Liver (tissue), 9 donors: ENCODE measurements around the gene C1orf94. TPM values are rescaled to one million over a fixed set of nuclear protein-coding genes. Genes with fewer than 3 reads are reported as not detected.

ENCODE experiments used
- DNase-seq: peaks from one replicate; pipeline ENCODE4 v3.0.0-alpha.2; 2017; ENCODE audit warnings: low spot score
- H3K27ac ChIP-seq, 2 donors: one replicate each; pipeline ENCODE4 v1.7.0; 2013; ENCODE audit warnings: inconsistent platforms in 2 of 2, low read length in 2 of 2, control low read depth in 1 of 2, low read depth in 1 of 2, mild to moderate bottlenecking in 1 of 2
- H3K27me3 ChIP-seq, 4 donors: one replicate each; pipeline versions ENCODE4 v1.6.1 to v1.7.0; 2013; ENCODE audit warnings: low read length in 3 of 4, inconsistent platforms in 1 of 4, mild to moderate bottlenecking in 1 of 4, moderate library complexity in 1 of 4; ENCODE audit not compliant: control insufficient read depth in 4 of 4, insufficient read depth in 4 of 4
- H3K36me3 ChIP-seq, 4 donors: one replicate each; pipeline versions ENCODE4 v1.6.1 to v1.7.0; 2013; ENCODE audit warnings: low read length in 3 of 4, mild to moderate bottlenecking in 3 of 4, low read depth in 1 of 4, moderate library complexity in 1 of 4; ENCODE audit not compliant: control insufficient read depth in 4 of 4, insufficient read depth in 3 of 4
- H3K4me1 ChIP-seq, 4 donors: one replicate each; pipeline versions ENCODE4 v1.6.1 to v1.7.0; 2013; ENCODE audit warnings: low read length in 3 of 4, mild to moderate bottlenecking in 3 of 4, moderate library complexity in 1 of 4; ENCODE audit not compliant: control insufficient read depth in 4 of 4, insufficient read depth in 4 of 4
- H3K4me3 ChIP-seq, 3 donors: one replicate each; pipeline versions ENCODE4 v1.6.1 to v1.7.0; 2013; ENCODE audit warnings: low read length in 3 of 3, control low read depth in 1 of 3, low read depth in 1 of 3, mild to moderate bottlenecking in 1 of 3
- H3K9ac ChIP-seq, 2 donors: one replicate each; pipeline ENCODE4 v1.7.0; 2013; ENCODE audit warnings: low read length in 2 of 2, mild to moderate bottlenecking in 2 of 2, moderate library complexity in 2 of 2, control low read depth in 1 of 2, low read depth in 1 of 2
- H3K9me3 ChIP-seq, 4 donors: one replicate each; pipeline versions ENCODE4 v1.6.1 to v1.7.0; 2013; ENCODE audit warnings: low read length in 3 of 4; ENCODE audit not compliant: control insufficient read depth in 4 of 4
- CTCF ChIP-seq: fragments of 150-350 bp; IDR thresholded peaks from 2 replicates; pipeline ENCODE4 v1.5.1; 2017; ENCODE audit warnings: improper control_type of control experiment, low read depth, low read length; ENCODE audit not compliant: missing input control
- EGR1 ChIP-seq, 2 donors: IDR thresholded peaks; 2 replicates each; pipeline ENCODE4 v1.6.1; 2016 to 2018; ENCODE audit warnings: antibody characterized with exemption in 2 of 2, low read depth in 2 of 2
- FOXA1 ChIP-seq: IDR thresholded peaks from 2 replicates; pipeline ENCODE4 v1.6.1; 2016; ENCODE audit warnings: antibody characterized with exemption
- FOXA2 ChIP-seq: IDR thresholded peaks from 2 replicates; pipeline ENCODE4 v1.6.1; 2016; ENCODE audit warnings: antibody characterized with exemption
- GABPA ChIP-seq, 2 donors: IDR thresholded peaks in 1 of 2; conservative IDR thresholded peaks in 1 of 2; 2 replicates each; pipeline ENCODE4 v1.6.1; 2016; ENCODE audit warnings: antibody characterized with exemption in 2 of 2, mild to moderate bottlenecking in 1 of 2, moderate library complexity in 1 of 2
- HNF4A ChIP-seq, 2 donors: conservative IDR thresholded peaks; 2 replicates each; pipeline ENCODE4 v1.6.1; 2016; ENCODE audit warnings: antibody characterized with exemption in 2 of 2, mild to moderate bottlenecking in 2 of 2
- HNF4G ChIP-seq: IDR thresholded peaks from 2 replicates; pipeline ENCODE4 v1.6.1; 2016; ENCODE audit warnings: antibody characterized with exemption
- JUND ChIP-seq, 2 donors: IDR thresholded peaks; 2 replicates each; pipeline ENCODE4 v1.6.1; 2016; ENCODE audit warnings: antibody characterized with exemption in 2 of 2
- MAX ChIP-seq: IDR thresholded peaks from 2 replicates; pipeline ENCODE4 v1.6.1; 2016; ENCODE audit warnings: antibody characterized with exemption
- NR2F2 ChIP-seq: IDR thresholded peaks from 2 replicates; pipeline ENCODE4 v1.6.1; 2016; ENCODE audit warnings: antibody characterized with exemption
- RAD21 ChIP-seq, 2 donors: IDR thresholded peaks; 2 replicates each; pipeline ENCODE4 v1.6.1; 2016; ENCODE audit warnings: antibody characterized with exemption in 2 of 2, mild to moderate bottlenecking in 2 of 2
- REST ChIP-seq: IDR thresholded peaks from 2 replicates; pipeline ENCODE4 v1.6.1; 2016; ENCODE audit warnings: antibody characterized with exemption, mild to moderate bottlenecking
- RXRA ChIP-seq, 2 donors: IDR thresholded peaks; 2 replicates each; pipeline ENCODE4 v1.6.1; 2017 to 2018; ENCODE audit warnings: antibody characterized with exemption in 2 of 2, mild to moderate bottlenecking in 1 of 2
- SP1 ChIP-seq: IDR thresholded peaks from 2 replicates; pipeline ENCODE4 v1.6.1; 2018; ENCODE audit warnings: antibody characterized with exemption, mild to moderate bottlenecking
- TAF1 ChIP-seq: conservative IDR thresholded peaks from 2 replicates; pipeline ENCODE4 v1.6.1; 2016; ENCODE audit warnings: antibody characterized with exemption, mild to moderate bottlenecking
- YY1 ChIP-seq: IDR thresholded peaks from 2 replicates; pipeline ENCODE4 v1.6.1; 2016; ENCODE audit warnings: antibody characterized with exemption, mild to moderate bottlenecking
- ZBTB33 ChIP-seq: IDR thresholded peaks from 2 replicates; pipeline ENCODE4 v1.6.1; 2016; ENCODE audit warnings: antibody characterized with exemption
- WGBS: extraction: QIAGEN DNeasy Blood & Tissue Kit; methylation state at CpG from one replicate; pipeline ENCODE4 v1.1.7; 2013; 5-methylcytosine and 5-hydroxymethylcytosine counted together
- polyA plus RNA-seq, 2 donors: library from polyadenylated mRNA; stranded (reverse) in 1 of 2; unstranded in 1 of 2; fragments of 200-250 nt in 1 of 2; fragments of >200 nt in 1 of 2; fragmentation: Nextera tagmentation in 1 of 2; extraction: Ambion mirVana in 1 of 2; gene quantifications; one replicate each; pipeline versions ENCODE4 v1.2.1 to v1.2.3, GENCODE V29; 2013 to 2015
- total RNA-seq, 2 donors: library from RNA; depleted of rRNA; stranded (reverse); fragments of >200 nt; gene quantifications; one replicate each; pipeline ENCODE4 v1.2.3, GENCODE V29; 2014
- TF ChIP-seq, protein P1 (sequence below): IDR thresholded peaks from 2 replicates; pipeline ENCODE4 v1.6.1; 2016; ENCODE audit warnings: antibody characterized with exemption
- donor health status: healthy.
- donor health status: healthy.
- donor health status: healthy.
- donor health status: healthy.
- donor health status: healthy.

C1orf94 gene
- total and polyA plus RNA-seq, 4 donors, result not detected

GRCh38 chr1:34127006-34128000, 49.4 kb upstream of the C1orf94 start:
- Histone ChIP-seq H3K36me3 (no peaks in the 10 kb centered on the region), H3K9me3 (no peaks in the 10 kb centered on the region), H3K4me1 (no peaks in the 10 kb centered on the region), H3K27me3 (peaks cover 0 to 4% (median under 1%) of the 10 kb centered on the region in 4 donors), H3K9ac (no peak overlapping the region), H3K27ac (no peak overlapping the region), H3K4me3 (no peak overlapping the region)
- WGBS, result 74% methylated on average over 15 of the region's 15 CpGs
- DNase-seq, result no peak
- no peak for TF ChIP-seq ZBTB33
- no peak for TF ChIP-seq HNF4A (conservative IDR thresholded peaks at IDR 0.05)
- no peak for TF ChIP-seq YY1
- no peak for TF ChIP-seq FOXA2
- no peak for TF ChIP-seq JUND (IDR thresholded peaks at IDR 0.05)
- no peak for TF ChIP-seq RXRA (IDR thresholded peaks at IDR 0.05)
- no peak for TF ChIP-seq TAF1
- TF ChIP-seq CTCF, result no peak
- TF ChIP-seq, protein P1, sequence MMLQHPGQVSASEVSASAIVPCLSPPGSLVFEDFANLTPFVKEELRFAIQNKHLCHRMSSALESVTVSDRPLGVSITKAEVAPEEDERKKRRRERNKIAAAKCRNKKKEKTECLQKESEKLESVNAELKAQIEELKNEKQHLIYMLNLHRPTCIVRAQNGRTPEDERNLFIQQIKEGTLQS, result no peak
- no peak for TF ChIP-seq GABPA (IDR thresholded peaks at IDR 0.05 in 1 of 2, conservative IDR thresholded peaks at IDR 0.05 in 1 of 2)
- no peak for TF ChIP-seq SP1
- TF ChIP-seq EGR1 (IDR thresholded peaks at IDR 0.05; ENCODE audit: low read depth in 2 of 2), result no peak
- TF ChIP-seq HNF4G, result no peak

GRCh38 chr1:34128186-34128889, 48.4 kb upstream of the C1orf94 start:
- 87% methylated on average over 13 of the region's 13 CpGs for WGBS
- Histone ChIP-seq H3K27ac (no peak overlapping the region), H3K4me3 (no peak overlapping the region), H3K9me3 (no peaks in the 10 kb centered on the region), H3K4me1 (no peaks in the 10 kb centered on the region), H3K9ac (no peak overlapping the region), H3K36me3 (no peaks in the 10 kb centered on the region), H3K27me3 (peaks cover 0 to 4% (median 0%) of the 10 kb centered on the region in 4 donors)
- DNase-seq, result no peak
- TF ChIP-seq HNF4A (conservative IDR thresholded peaks at IDR 0.05), result no peak
- no peak for TF ChIP-seq RAD21 (IDR thresholded peaks at IDR 0.05)
- TF ChIP-seq MAX, result no peak
- TF ChIP-seq HNF4G, result no peak
- TF ChIP-seq FOXA1, result no peak
- TF ChIP-seq SP1, result no peak
- TF ChIP-seq NR2F2, result no peak
- TF ChIP-seq JUND (IDR thresholded peaks at IDR 0.05), result no peak
- no peak for TF ChIP-seq TAF1
- TF ChIP-seq YY1, result no peak
- TF ChIP-seq REST, result no peak
- no peak for TF ChIP-seq GABPA (IDR thresholded peaks at IDR 0.05 in 1 of 2, conservative IDR thresholded peaks at IDR 0.05 in 1 of 2)
- no peak for TF ChIP-seq ZBTB33
- TF ChIP-seq RXRA (IDR thresholded peaks at IDR 0.05), result no peak
- TF ChIP-seq FOXA2, result no peak
